Natural killer cell (primary cell): ENCODE results near the gene PCAT7. TPM values are rescaled to one million over a fixed set of nuclear protein-coding genes. Genes with fewer than 3 reads are reported as not detected.

Experiments
- ATAC-seq, 3 donors: fragments of 150-1000 bp in 2 of 3; fragments of 200-7000 bp in 1 of 3; cut with Tn5 transposase; 1 replicate in 1 of 3; 2 replicates in 2 of 3; pipeline ENCODE4 v1.10.0; 2021; ENCODE audit warnings: mild to moderate bottlenecking in 2 of 3, moderate library complexity in 2 of 3
- DNase-seq, 2 donors: peaks; one replicate each; pipeline versions ENCODE4 v3.0.0 to v3.0.0-alpha.2; 2013 to 2021; ENCODE audit warnings: mixed read lengths in 1 of 2
- H3K27ac ChIP-seq: one replicate; pipeline ENCODE4 v1.5.1; 2013; ENCODE audit warnings: mild to moderate bottlenecking, low read length
- H3K27me3 ChIP-seq: one replicate; pipeline ENCODE4 v1.6.1; 2013; ENCODE audit warnings: low read length; ENCODE audit not compliant: control insufficient read depth, insufficient read depth
- H3K36me3 ChIP-seq: one replicate; pipeline ENCODE4 v1.6.1; 2013; ENCODE audit warnings: low read length; ENCODE audit not compliant: control insufficient read depth, insufficient read depth
- H3K4me1 ChIP-seq: one replicate; pipeline ENCODE4 v1.6.1; 2013; ENCODE audit warnings: low read length; ENCODE audit not compliant: control insufficient read depth, insufficient read depth
- H3K4me3 ChIP-seq: one replicate; pipeline ENCODE4 v1.5.1; 2013; ENCODE audit warnings: low read length
- H3K9me3 ChIP-seq: one replicate; pipeline ENCODE4 v1.6.1; 2013; ENCODE audit warnings: low read length; ENCODE audit not compliant: control insufficient read depth, insufficient read depth
- H3K27ac Mint-ChIP-seq, 2 donors: one replicate each; pipeline ENCODE4 v1.8.0; 2022; ENCODE audit warnings: mild to moderate bottlenecking in 2 of 2, mixed read lengths in 2 of 2, moderate library complexity in 1 of 2
- H3K27me3 Mint-ChIP-seq, 2 donors: one replicate each; pipeline ENCODE4 v1.8.0; 2022; ENCODE audit warnings: low read depth in 2 of 2, mixed read lengths in 2 of 2
- H3K36me3 Mint-ChIP-seq: one replicate; pipeline ENCODE4 v1.8.0; 2022; ENCODE audit warnings: mixed read lengths
- H3K4me1 Mint-ChIP-seq, 2 donors: one replicate each; pipeline ENCODE4 v1.8.0; 2022; ENCODE audit warnings: mixed read lengths in 2 of 2
- H3K4me3 Mint-ChIP-seq: one replicate; pipeline ENCODE4 v1.8.0; 2022; ENCODE audit warnings: mild to moderate bottlenecking, moderate library complexity, mixed read lengths
- H3K9me3 Mint-ChIP-seq, 2 donors: one replicate each; pipeline ENCODE4 v1.8.0; 2022; ENCODE audit warnings: mixed read lengths in 2 of 2
- WGBS: methylation state at CpG from one replicate; pipeline ENCODE4 v1.1.7; 2013; ENCODE audit warnings: missing lambda C conversion rate; ENCODE audit not compliant: insufficient coverage; 5-methylcytosine and 5-hydroxymethylcytosine counted together
- intact Hi-C: fragments of 100-400 bp; cut with micrococcal nuclease; formaldehyde crosslinking; loops from one replicate; pipeline ENCODE4 v1.14.2; 2022
- total RNA-seq, 4 donors: library from RNA; stranded (reverse); fragments of 120-200 nt in 1 of 4; gene quantifications; one replicate each; pipeline versions ENCODE4 v1.2.3 to v1.2.4, GENCODE V29; 2013 to 2022
- TF ChIP-seq, protein P1 (sequence below): fragments of 200-600 bp; IDR thresholded peaks from one replicate; pipeline ENCODE4 v1.8.0; 2022; ENCODE audit warnings: antibody characterized with exemption

The PCAT7 gene
- total RNA-seq, 3 donors from 2014 or later (not counting 1 experiment from before 2014, with no cell fraction given): not detected

DNA sequence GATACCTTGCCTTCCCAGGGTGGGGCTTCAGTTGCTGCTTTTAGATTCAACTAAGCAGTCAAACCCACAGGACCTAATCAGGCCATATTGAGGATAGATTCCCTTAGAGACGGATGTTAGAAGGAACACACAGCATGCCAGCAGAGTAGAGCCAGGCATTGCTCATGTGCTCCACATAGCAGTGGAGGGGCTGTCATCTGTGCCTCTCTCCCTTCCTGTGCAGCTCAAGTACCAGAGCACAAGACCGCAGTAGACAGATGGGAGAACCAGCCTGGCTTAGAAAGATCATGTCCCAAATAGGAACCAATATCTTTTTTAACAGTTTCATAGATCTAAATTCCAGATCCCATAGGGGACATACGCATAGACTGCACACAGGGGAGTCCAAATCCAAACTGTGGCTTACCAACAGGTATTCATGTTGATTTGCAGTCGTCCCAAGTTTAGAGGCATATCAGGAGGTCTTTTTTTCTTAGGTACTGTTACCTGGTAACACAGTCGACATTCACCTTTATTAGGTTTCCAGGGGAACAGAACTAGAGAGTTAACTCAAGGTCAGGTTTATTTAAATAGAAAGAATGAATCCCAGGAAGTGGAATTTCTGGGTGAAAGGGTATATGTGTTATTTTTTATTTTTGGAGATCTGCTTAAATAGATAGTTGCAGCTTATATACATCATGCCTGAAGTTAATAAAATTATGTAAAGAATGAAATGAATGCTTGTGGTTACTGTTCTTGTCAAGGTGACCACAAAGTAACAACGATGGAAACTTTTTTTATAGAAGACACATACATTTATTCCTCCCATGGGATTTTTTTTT lies 43.5 kb upstream of the PCAT7 start:
- DNase-seq: no peak
- peaks cover 15 to 16% of the 10 kb centered on the region in 2 donors for H3K27me3 Mint-ChIP-seq
- H3K9me3 ChIP-seq: no peaks in the 10 kb centered on the region
- WGBS: 78% methylated on average over 5 of the region's 6 CpGs
- peaks cover 0 to 3% of the 10 kb centered on the region in 2 donors for H3K4me1 Mint-ChIP-seq
- TF ChIP-seq, protein P1, sequence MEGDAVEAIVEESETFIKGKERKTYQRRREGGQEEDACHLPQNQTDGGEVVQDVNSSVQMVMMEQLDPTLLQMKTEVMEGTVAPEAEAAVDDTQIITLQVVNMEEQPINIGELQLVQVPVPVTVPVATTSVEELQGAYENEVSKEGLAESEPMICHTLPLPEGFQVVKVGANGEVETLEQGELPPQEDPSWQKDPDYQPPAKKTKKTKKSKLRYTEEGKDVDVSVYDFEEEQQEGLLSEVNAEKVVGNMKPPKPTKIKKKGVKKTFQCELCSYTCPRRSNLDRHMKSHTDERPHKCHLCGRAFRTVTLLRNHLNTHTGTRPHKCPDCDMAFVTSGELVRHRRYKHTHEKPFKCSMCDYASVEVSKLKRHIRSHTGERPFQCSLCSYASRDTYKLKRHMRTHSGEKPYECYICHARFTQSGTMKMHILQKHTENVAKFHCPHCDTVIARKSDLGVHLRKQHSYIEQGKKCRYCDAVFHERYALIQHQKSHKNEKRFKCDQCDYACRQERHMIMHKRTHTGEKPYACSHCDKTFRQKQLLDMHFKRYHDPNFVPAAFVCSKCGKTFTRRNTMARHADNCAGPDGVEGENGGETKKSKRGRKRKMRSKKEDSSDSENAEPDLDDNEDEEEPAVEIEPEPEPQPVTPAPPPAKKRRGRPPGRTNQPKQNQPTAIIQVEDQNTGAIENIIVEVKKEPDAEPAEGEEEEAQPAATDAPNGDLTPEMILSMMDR: no peak
- H3K27ac Mint-ChIP-seq: no peak overlapping the region
- H3K36me3 Mint-ChIP-seq: no peaks in the 10 kb centered on the region
- no peaks in the 10 kb centered on the region for H3K36me3 ChIP-seq
- no peak overlapping the region for H3K27ac ChIP-seq
- no peak overlapping the region for H3K4me3 ChIP-seq
- no peak overlapping the region for H3K4me3 Mint-ChIP-seq
- peaks cover 2% of the 10 kb centered on the region for H3K27me3 ChIP-seq
- no peaks in the 10 kb centered on the region for H3K9me3 Mint-ChIP-seq
- intact Hi-C loops: no loop called here
- no peak for ATAC-seq
- H3K4me1 ChIP-seq: no peaks in the 10 kb centered on the region

DNA sequence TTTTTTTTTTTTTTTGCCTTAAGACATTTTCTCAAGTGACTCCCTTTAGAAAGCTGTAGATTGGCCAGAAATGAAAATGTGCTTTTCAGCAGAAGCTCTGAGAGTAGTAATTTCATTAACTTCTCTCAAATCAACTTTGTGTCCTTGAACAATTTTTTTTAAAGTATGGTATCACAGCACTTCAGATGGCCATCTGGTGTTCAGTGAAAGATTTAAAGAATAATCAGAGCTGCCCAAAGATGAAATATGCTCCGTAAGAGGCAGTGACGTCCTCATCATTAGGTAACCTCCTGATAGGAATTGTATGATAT lies 43.0 kb upstream of the PCAT7 start:
- ATAC-seq: no peak
- intact Hi-C loops: no loop called here
- H3K36me3 Mint-ChIP-seq: no peaks in the 10 kb centered on the region
- H3K4me3 Mint-ChIP-seq: no peak overlapping the region
- H3K4me1 Mint-ChIP-seq: peaks cover 0 to 3% of the 10 kb centered on the region in 2 donors
- Histone ChIP-seq H3K27ac (no peak overlapping the region), H3K9me3 (no peaks in the 10 kb centered on the region), H3K27me3 (peaks cover 2% of the 10 kb centered on the region), H3K4me1 (no peaks in the 10 kb centered on the region), H3K36me3 (no peaks in the 10 kb centered on the region), H3K4me3 (no peak overlapping the region)
- peaks cover 15% of the 10 kb centered on the region in 2 donors for H3K27me3 Mint-ChIP-seq
- no peaks in the 10 kb centered on the region for H3K9me3 Mint-ChIP-seq
- DNase-seq: no peak
- no peak overlapping the region for H3K27ac Mint-ChIP-seq
- 86% methylated on average over 2 of the region's 2 CpGs for WGBS
- TF ChIP-seq, protein P1: no peak

DNA sequence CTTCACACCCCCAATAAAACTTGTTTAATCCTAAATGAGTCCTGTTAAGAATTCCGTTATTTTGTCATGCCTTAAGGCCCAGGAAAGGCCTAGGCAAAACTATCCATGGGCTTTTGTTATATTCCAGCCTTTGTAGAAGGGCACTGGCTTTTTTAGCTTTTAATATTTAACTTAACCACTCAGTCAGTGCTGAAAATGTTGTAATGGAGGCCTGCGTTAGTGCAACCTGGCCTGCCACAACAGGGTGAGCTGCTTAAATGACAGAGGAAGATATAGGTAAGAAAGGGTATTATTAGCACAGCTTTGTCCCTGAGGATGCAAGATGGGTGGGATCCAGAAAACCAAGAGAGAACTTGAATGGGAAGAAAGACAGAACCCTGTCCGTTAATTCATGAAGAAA lies 40.2 kb upstream of the PCAT7 start:
- no peaks in the 10 kb centered on the region for H3K4me1 ChIP-seq
- DNase-seq (no peak), ATAC-seq (no peak)
- no peaks in the 10 kb centered on the region for H3K9me3 ChIP-seq
- H3K27me3 Mint-ChIP-seq: peaks cover 7 to 19% of the 10 kb centered on the region in 2 donors
- H3K27ac Mint-ChIP-seq: no peak overlapping the region
- no peaks in the 10 kb centered on the region for H3K36me3 Mint-ChIP-seq
- intact Hi-C loops: no loop called here
- no peaks in the 10 kb centered on the region for H3K36me3 ChIP-seq
- H3K4me3 ChIP-seq: no peak overlapping the region
- 80% methylated on average over 3 of the region's 3 CpGs for WGBS
- no peak overlapping the region for H3K27ac ChIP-seq
- TF ChIP-seq, protein P1: no peak
- peaks cover 0 to 3% of the 10 kb centered on the region in 2 donors for H3K4me1 Mint-ChIP-seq
- peaks cover 2% of the 10 kb centered on the region for H3K27me3 ChIP-seq
- no peaks in the 10 kb centered on the region for H3K9me3 Mint-ChIP-seq
- no peak overlapping the region for H3K4me3 Mint-ChIP-seq

DNA sequence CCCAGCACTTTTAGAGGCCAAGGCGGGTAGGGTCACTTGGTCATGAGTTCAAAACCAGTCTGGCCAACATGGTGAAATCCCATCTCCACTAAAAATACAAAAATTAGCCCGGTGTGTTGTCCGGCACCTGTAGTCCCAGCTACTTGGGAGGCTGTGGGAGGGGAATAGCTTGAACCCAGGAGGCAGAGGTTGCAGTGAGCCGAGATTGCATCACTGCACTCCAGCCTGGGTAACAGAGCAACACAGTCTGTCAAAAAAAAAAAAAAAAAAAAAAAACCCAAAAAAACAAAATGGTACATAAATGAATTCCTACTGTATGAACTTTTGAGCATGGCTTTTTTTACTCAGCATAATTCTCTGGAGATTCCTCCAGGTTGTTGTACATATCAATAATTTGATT lies 37.6 kb upstream of the PCAT7 start:
- intact Hi-C loops: no loop called here
- Histone ChIP-seq H3K27me3 (peaks cover 2% of the 10 kb centered on the region), H3K9me3 (no peaks in the 10 kb centered on the region), H3K4me1 (no peaks in the 10 kb centered on the region), H3K36me3 (no peaks in the 10 kb centered on the region), H3K4me3 (no peak overlapping the region), H3K27ac (no peak overlapping the region)
- Mint-ChIP-seq H3K4me1 (no peaks in the 10 kb centered on the region), H3K4me3 (no peak overlapping the region), H3K9me3 (no peaks in the 10 kb centered on the region), H3K36me3 (no peaks in the 10 kb centered on the region), H3K27me3 (peaks cover 0 to 19% of the 10 kb centered on the region in 2 donors), H3K27ac (no peak overlapping the region)
- TF ChIP-seq, protein P1: no peak
- ATAC-seq (no peak), DNase-seq (no peak)
- 93% methylated on average over 3 of the region's 4 CpGs for WGBS
